HEK293 (cell line): Measurements from ENCODE around the gene UNC5B.
A peak's percentile ranks its signal among the peaks of the same experiment; 100 is the strongest.

ENCODE experiments used
- FEZF1 ChIP-seq: fragments of 450-650 bp; formaldehyde crosslinking; IDR thresholded peaks from 2 replicates; pipeline ENCODE4 v1.5.1; 2016; ENCODE audit warnings: missing biosample characterization, missing genetic modification characterization
- IKZF3 ChIP-seq: fragments of 450-650 bp; IDR thresholded peaks from 2 replicates; pipeline ENCODE4 v1.5.0; 2018; ENCODE audit warnings: missing biosample characterization, mild to moderate bottlenecking, missing genetic modification characterization, moderate library complexity
- KLF16 ChIP-seq: fragments of 450-650 bp; formaldehyde crosslinking; IDR thresholded peaks from 2 replicates; pipeline ENCODE4 v1.5.1; 2017; ENCODE audit warnings: missing biosample characterization, missing genetic modification characterization
- MZF1 ChIP-seq: fragments of 450-650 bp; formaldehyde crosslinking; IDR thresholded peaks from 2 replicates; pipeline ENCODE4 v1.5.1; 2017; ENCODE audit warnings: missing biosample characterization, missing genetic modification characterization, borderline replicate concordance
- OVOL3 ChIP-seq: fragments of 450-650 bp; formaldehyde crosslinking; IDR thresholded peaks from 2 replicates; pipeline ENCODE4 v1.5.1; 2016; ENCODE audit warnings: missing biosample characterization, missing genetic modification characterization
- PRDM10 ChIP-seq: fragments of 450-650 bp; formaldehyde crosslinking; IDR thresholded peaks from 2 replicates; pipeline ENCODE4 v1.5.1; 2016; ENCODE audit warnings: missing biosample characterization, missing genetic modification characterization
- PRDM4 ChIP-seq: fragments of 450-650 bp; formaldehyde crosslinking; IDR thresholded peaks from 2 replicates; pipeline ENCODE4 v1.5.1; 2017; ENCODE audit warnings: missing biosample characterization, missing genetic modification characterization
- ZBTB1 ChIP-seq: fragments of 450-650 bp; formaldehyde crosslinking; IDR thresholded peaks from 2 replicates; pipeline ENCODE4 v1.5.1; 2016; ENCODE audit warnings: missing biosample characterization, missing genetic modification characterization
- ZBTB21 ChIP-seq: fragments of 450-650 bp; formaldehyde crosslinking; IDR thresholded peaks from 2 replicates; pipeline ENCODE4 v1.5.1; 2017; ENCODE audit warnings: missing biosample characterization, missing genetic modification characterization
- ZBTB44 ChIP-seq: fragments of 450-650 bp; IDR thresholded peaks from 2 replicates; pipeline ENCODE4 v1.5.1; 2018; ENCODE audit warnings: missing biosample characterization, mild to moderate bottlenecking, missing genetic modification characterization
- ZBTB48 ChIP-seq: fragments of 450-650 bp; formaldehyde crosslinking; IDR thresholded peaks from 2 replicates; pipeline ENCODE4 v1.5.1; 2016; ENCODE audit warnings: missing biosample characterization, missing genetic modification characterization
- ZBTB6 ChIP-seq: fragments of 450-650 bp; formaldehyde crosslinking; IDR thresholded peaks from 2 replicates; pipeline ENCODE4 v1.5.1; 2017; ENCODE audit warnings: missing biosample characterization, missing genetic modification characterization
- ZFHX2 ChIP-seq: fragments of 450-650 bp; formaldehyde crosslinking; conservative IDR thresholded peaks from 2 replicates; pipeline ENCODE4 v1.5.1; 2016; ENCODE audit warnings: missing biosample characterization, missing genetic modification characterization
- ZFP69B ChIP-seq: fragments of 450-650 bp; formaldehyde crosslinking; IDR thresholded peaks from 2 replicates; pipeline ENCODE4 v1.5.1; 2016; ENCODE audit warnings: missing biosample characterization, missing genetic modification characterization
- ZNF184 ChIP-seq: fragments of 450-650 bp; IDR thresholded peaks from 2 replicates; pipeline ENCODE4 v1.5.1; 2018; ENCODE audit warnings: missing biosample characterization, mild to moderate bottlenecking, missing genetic modification characterization
- ZNF335 ChIP-seq: fragments of 450-650 bp; formaldehyde crosslinking; conservative IDR thresholded peaks from 2 replicates; pipeline ENCODE4 v1.5.1; 2016; ENCODE audit warnings: missing biosample characterization, missing genetic modification characterization
- ZNF350 ChIP-seq: fragments of 450-650 bp; formaldehyde crosslinking; IDR thresholded peaks from 2 replicates; pipeline ENCODE4 v1.5.0; 2017; ENCODE audit warnings: missing biosample characterization, mild to moderate bottlenecking, missing genetic modification characterization
- ZNF423 ChIP-seq: fragments of 450-650 bp; formaldehyde crosslinking; IDR thresholded peaks from 2 replicates; pipeline ENCODE4 v1.5.1; 2016; ENCODE audit warnings: missing biosample characterization, missing genetic modification characterization
- ZNF514 ChIP-seq: fragments of 450-650 bp; formaldehyde crosslinking; IDR thresholded peaks from 2 replicates; pipeline ENCODE4 v1.5.1; 2016; ENCODE audit warnings: missing biosample characterization, missing genetic modification characterization
- ZNF529 ChIP-seq: fragments of 450-650 bp; formaldehyde crosslinking; IDR thresholded peaks from 2 replicates; pipeline ENCODE4 v1.5.1; 2017; ENCODE audit warnings: missing genetic modification characterization, missing biosample characterization; ENCODE audit not compliant: insufficient replicate concordance
- ZNF580 ChIP-seq: fragments of 450-650 bp; formaldehyde crosslinking; IDR thresholded peaks from 2 replicates; pipeline ENCODE4 v1.5.1; 2016; ENCODE audit warnings: missing biosample characterization, missing genetic modification characterization
- ZNF585B ChIP-seq: fragments of 450-650 bp; formaldehyde crosslinking; IDR thresholded peaks from 2 replicates; pipeline ENCODE4 v1.5.1; 2016; ENCODE audit warnings: missing biosample characterization, missing genetic modification characterization
- ZNF629 ChIP-seq: fragments of 450-650 bp; formaldehyde crosslinking; IDR thresholded peaks from 2 replicates; pipeline ENCODE4 v1.5.1; 2017; ENCODE audit warnings: missing biosample characterization, missing genetic modification characterization
- ZNF660 ChIP-seq: fragments of 450-650 bp; IDR thresholded peaks from 2 replicates; pipeline ENCODE4 v1.5.1; 2018; ENCODE audit warnings: missing biosample characterization, mild to moderate bottlenecking, missing genetic modification characterization
- ZNF692 ChIP-seq: fragments of 450-650 bp; formaldehyde crosslinking; IDR thresholded peaks from 2 replicates; pipeline ENCODE4 v1.5.1; 2016; ENCODE audit warnings: missing biosample characterization, missing genetic modification characterization
- ZNF768 ChIP-seq: fragments of 450-650 bp; formaldehyde crosslinking; IDR thresholded peaks from 2 replicates; pipeline ENCODE4 v1.5.1; 2018; ENCODE audit warnings: missing biosample characterization, mild to moderate bottlenecking, missing genetic modification characterization

Gene UNC5B

GRCh38 chr10:71266147-71266917 lies 54.0 kb downstream of the UNC5B start (continued):
- TF ChIP-seq ZNF629 (tag by site-specific recombination) (no peak), ZNF335 (peak; percentile 67), ZNF660 (tag by site-specific recombination) (peak; percentile 85; the same call in 1 of the 2 replicates), ZBTB21 (tag by site-specific recombination) (peak; percentile 81), FEZF1 (tag by site-specific recombination) (peak; percentile 93), PRDM4 (tag by site-specific recombination) (peak; percentile 72), ZNF350 (tag by site-specific recombination) (no peak), ZBTB6 (tag by site-specific recombination) (0 out of 2 replicates have a peak, but pooled peaks have one; percentile 46), ZNF529 (tag by site-specific recombination) (no peak), ZFHX2 (tag by site-specific recombination) (peak; percentile 85), ZNF514 (tag by site-specific recombination) (0 out of 2 replicates have a peak, but pooled peaks have one; percentile 8), ZFP69B (tag by site-specific recombination) (peak; percentile 84), MZF1 (tag by site-specific recombination) (peak; percentile 82), IKZF3 (tag by site-specific recombination) (peak; percentile 97), KLF16 (tag by site-specific recombination) (peak; percentile 73), OVOL3 (tag by site-specific recombination) (no peak), ZNF692 (tag by site-specific recombination) (peak; percentile 90), ZNF184 (tag by site-specific recombination) (no peak), ZBTB1 (tag by site-specific recombination) (no peak), ZNF423 (tag by site-specific recombination) (peak; percentile 95), ZNF768 (tag by site-specific recombination) (no peak), PRDM10 (peak; percentile 77), ZNF585B (tag by site-specific recombination) (no peak), ZBTB44 (peak; percentile 86), ZBTB48 (tag by site-specific recombination) (peak; percentile 81; the same call in 1 of the 2 replicates), ZNF580 (tag by site-specific recombination) (peak; percentile 32; the same call in 1 of the 2 replicates)
